Ectodermal cell (in vitro differentiated cells): ENCODE results near the gene MTERF4.

Experiments
- H3K27ac ChIP-seq: 2 replicates; pipeline ENCODE4 v1.7.0; 2013; ENCODE audit warnings: mild to moderate bottlenecking, low read depth, low read length; ENCODE audit not compliant: insufficient read depth, poor library complexity, severe bottlenecking
- H3K27me3 ChIP-seq: 2 replicates; pipeline ENCODE4 v1.7.0; 2013; ENCODE audit warnings: mild to moderate bottlenecking, low read length; ENCODE audit not compliant: insufficient read depth, control insufficient read depth, poor library complexity, severe bottlenecking
- H3K36me3 ChIP-seq: one replicate; pipeline ENCODE4 v1.7.0; 2013; ENCODE audit warnings: low read length; ENCODE audit not compliant: control insufficient read depth, insufficient read depth
- H3K4me1 ChIP-seq: one replicate; pipeline ENCODE4 v1.7.0; 2013; ENCODE audit warnings: low read length; ENCODE audit not compliant: control insufficient read depth, insufficient read depth
- H3K4me3 ChIP-seq: 2 replicates; pipeline ENCODE4 v1.7.0; 2013; ENCODE audit warnings: low read depth, low read length, control low read depth; ENCODE audit not compliant: insufficient read depth
- H3K9me3 ChIP-seq: 2 replicates; pipeline ENCODE4 v1.7.0; 2013; ENCODE audit warnings: mild to moderate bottlenecking, low read length, moderate library complexity; ENCODE audit not compliant: control insufficient read depth
- WGBS, 2 experiments: methylation state at CpG; one replicate each; pipeline ENCODE4 v1.1.7; 2013; ENCODE audit warnings: missing lambda C conversion rate in 2 of 2; 5-methylcytosine and 5-hydroxymethylcytosine counted together

MTERF4 gene

GRCh38 chr2:241123816-241124536 is 21.9 kb upstream of the MTERF4 start:
- WGBS, 2 experiments = 92 to 93% methylated on average over 16 of the region's 16 CpGs
- no peaks in the 10 kb centered on the region for H3K27me3 ChIP-seq

GRCh38 chr2:241122376-241123002 is 20.4 kb upstream of the MTERF4 start:
- Histone ChIP-seq H3K36me3 (peaks cover 10% of the 10 kb centered on the region), H3K9me3 (no peaks in the 10 kb centered on the region), H3K27ac (no peak overlapping the region), H3K4me1 (no peaks in the 10 kb centered on the region), H3K4me3 (no peak overlapping the region), H3K27me3 (no peaks in the 10 kb centered on the region)
- WGBS, 2 experiments = 91 to 92% methylated on average over 19 of the region's 19 CpGs

More at GRCh38 chr2:241123816-241124536, 21.9 kb upstream of the MTERF4 start:
- H3K27ac ChIP-seq = no peak overlapping the region
- no peaks in the 10 kb centered on the region for H3K9me3 ChIP-seq
- no peaks in the 10 kb centered on the region for H3K4me1 ChIP-seq
- H3K36me3 ChIP-seq = peaks cover 10% of the 10 kb centered on the region
- H3K4me3 ChIP-seq = no peak overlapping the region

- peaks cover 10% of the 10 kb centered on the region for H3K36me3 ChIP-seq
- no peaks in the 10 kb centered on the region for H3K27me3 ChIP-seq
- no peak overlapping the region for H3K27ac ChIP-seq
- H3K4me1 ChIP-seq = no peaks in the 10 kb centered on the region
- WGBS, 2 experiments = 94 to 98% methylated on average over 3 to 4 of the region's 5 CpGs
- H3K4me3 ChIP-seq = no peak overlapping the region
- H3K9me3 ChIP-seq = no peaks in the 10 kb centered on the region
Measured at GRCh38 chr2:241121008-241121407, 18.9 kb upstream of the MTERF4 start.

- H3K9me3 ChIP-seq = no peaks in the 10 kb centered on the region
- H3K4me3 ChIP-seq = no peak overlapping the region
- 89 to 90% methylated on average over 2 of the region's 2 CpGs for WGBS, 2 experiments
- H3K27ac ChIP-seq = no peak overlapping the region
- H3K36me3 ChIP-seq = peaks cover 10% of the 10 kb centered on the region
- no peaks in the 10 kb centered on the region for H3K4me1 ChIP-seq
- H3K27me3 ChIP-seq = no peaks in the 10 kb centered on the region
Measured at GRCh38 chr2:241120440-241120839, 18.4 kb upstream of the MTERF4 start.

- H3K9me3 ChIP-seq = no peaks in the 10 kb centered on the region
- no peak overlapping the region for H3K4me3 ChIP-seq
- no peaks in the 10 kb centered on the region for H3K27me3 ChIP-seq
- H3K27ac ChIP-seq = no peak overlapping the region
- WGBS, 2 experiments = 92% methylated on average over 24 of the region's 24 CpGs
- H3K36me3 ChIP-seq = peaks cover 10% of the 10 kb centered on the region
- no peaks in the 10 kb centered on the region for H3K4me1 ChIP-seq
Measured at GRCh38 chr2:241118737-241119505, 16.8 kb upstream of the MTERF4 start.

- no peaks in the 10 kb centered on the region for H3K9me3 ChIP-seq
- H3K4me3 ChIP-seq = no peak overlapping the region
- WGBS, 2 experiments = 92 to 93% methylated on average over 31 to 32 of the region's 32 CpGs
- H3K4me1 ChIP-seq = no peaks in the 10 kb centered on the region
- peaks cover 4% of the 10 kb centered on the region for H3K36me3 ChIP-seq
- no peaks in the 10 kb centered on the region for H3K27me3 ChIP-seq
- H3K27ac ChIP-seq = no peak overlapping the region
Measured at GRCh38 chr2:241116606-241117560, 14.8 kb upstream of the MTERF4 start.

GRCh38 chr2:241115361-241115760 is 13.3 kb upstream of the MTERF4 start:
- H3K4me1 ChIP-seq = no peaks in the 10 kb centered on the region
- H3K27ac ChIP-seq = no peak overlapping the region
- H3K27me3 ChIP-seq = no peaks in the 10 kb centered on the region
- H3K9me3 ChIP-seq = no peaks in the 10 kb centered on the region
- WGBS, 2 experiments = 92 to 93% methylated on average over 8 of the region's 8 CpGs
- H3K4me3 ChIP-seq = no peak overlapping the region
- H3K36me3 ChIP-seq = peaks cover under 1% of the 10 kb centered on the region

- no peaks in the 10 kb centered on the region for H3K4me1 ChIP-seq
- no peaks in the 10 kb centered on the region for H3K27me3 ChIP-seq
- no peaks in the 10 kb centered on the region for H3K36me3 ChIP-seq
- no peak overlapping the region for H3K27ac ChIP-seq
- H3K4me3 ChIP-seq = no peak overlapping the region
- H3K9me3 ChIP-seq = no peaks in the 10 kb centered on the region
- WGBS, 2 experiments = 95% methylated on average over 11 of the region's 11 CpGs
Measured at GRCh38 chr2:241114836-241115235, 12.7 kb upstream of the MTERF4 start.

- no peaks in the 10 kb centered on the region for H3K4me1 ChIP-seq
Measured at GRCh38 chr2:241112592-241112991, 10.5 kb upstream of the MTERF4 start.

More at GRCh38 chr2:241112592-241112991, 10.5 kb upstream of the MTERF4 start:
- H3K36me3 ChIP-seq = no peaks in the 10 kb centered on the region
- H3K9me3 ChIP-seq = no peaks in the 10 kb centered on the region
- H3K27ac ChIP-seq = no peak overlapping the region
- no peaks in the 10 kb centered on the region for H3K27me3 ChIP-seq
- WGBS, 2 experiments = 89 to 93% methylated on average over 8 of the region's 8 CpGs
- H3K4me3 ChIP-seq = no peak overlapping the region
